Pulmonary artery endothelial cell (primary cell): ENCODE data around the gene GNG7. TPM values are rescaled to one million over a fixed set of nuclear protein-coding genes. Genes with fewer than 3 reads are reported as not detected.
A peak's percentile ranks its signal among the peaks of the same experiment; 100 is the strongest.
"Not testable (repeated sequence)": the region's sequence is repeated elsewhere in the genome, so short reads cannot be mapped to it uniquely, and the experiment has no call there.

Experiments used
- DNase-seq: peaks from one replicate; pipeline ENCODE4 v3.0.0-alpha.2; 2011; ENCODE audit warnings: low read depth, low spot score
- total RNA-seq: library from RNA; depleted of rRNA; stranded (reverse); fragments of >200 nt; gene quantifications from 2 replicates; pipeline ENCODE4 v1.2.3, GENCODE V29; 2014

GNG7 gene
- total RNA-seq, 1 donor from 2014 or later: 0.20 TPM

DNA sequence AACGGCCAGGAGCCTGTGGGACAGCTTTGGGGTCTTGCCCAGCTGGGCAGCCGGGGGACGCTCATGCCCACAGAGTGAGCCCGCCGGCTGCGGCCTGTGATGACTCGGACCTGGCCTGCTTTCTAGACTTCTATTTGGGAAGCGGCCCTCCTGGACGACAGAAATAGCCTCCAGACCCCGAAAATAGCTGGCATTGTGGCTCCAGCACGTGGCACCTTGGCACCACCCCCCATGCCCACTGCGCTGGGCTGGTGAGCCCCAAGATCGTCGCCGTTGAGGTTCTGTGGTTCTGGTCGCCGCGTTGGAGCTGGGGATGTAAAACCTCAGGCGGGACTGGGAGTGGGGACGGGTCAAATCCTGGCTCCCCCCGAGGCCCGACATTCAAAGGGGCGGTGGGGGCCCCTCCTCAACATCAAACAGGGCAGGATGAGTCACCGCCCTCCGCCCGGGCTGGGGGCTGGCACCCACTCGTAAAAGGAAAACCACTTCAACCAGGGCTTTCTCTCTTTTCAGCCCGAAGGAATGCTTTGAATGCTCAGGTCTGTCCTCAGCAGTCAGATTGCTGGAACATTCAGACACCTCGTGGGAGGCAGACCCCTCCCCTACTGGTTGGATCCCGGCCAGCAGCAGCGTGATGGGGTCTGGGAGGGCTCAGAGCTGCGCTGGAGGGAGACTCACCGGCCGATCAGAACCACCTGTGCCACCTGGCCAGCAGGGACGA is 184.5 kb downstream of the GNG7 start:
- no peak for DNase-seq

DNA sequence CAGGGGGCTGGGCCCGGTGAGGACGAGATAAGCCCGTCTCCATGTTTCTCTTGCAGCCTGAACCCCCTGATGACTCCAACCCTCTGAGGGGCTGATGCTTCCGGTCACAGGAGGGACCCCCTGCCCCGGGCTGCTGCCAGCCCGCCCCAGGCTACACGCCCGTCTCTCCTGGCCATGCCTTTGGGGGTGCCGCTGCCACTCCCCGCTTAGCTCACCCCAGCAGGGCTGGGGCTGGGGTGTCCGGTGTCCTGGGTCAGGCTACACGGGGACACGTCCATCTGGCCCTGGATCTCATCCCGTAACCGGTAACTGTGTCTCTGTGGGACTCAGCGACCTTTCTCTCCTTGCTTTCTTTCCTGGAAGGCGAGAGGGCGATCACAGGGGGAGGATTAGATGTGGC is 185.8 kb downstream of the GNG7 start:
- no peak for DNase-seq

DNA sequence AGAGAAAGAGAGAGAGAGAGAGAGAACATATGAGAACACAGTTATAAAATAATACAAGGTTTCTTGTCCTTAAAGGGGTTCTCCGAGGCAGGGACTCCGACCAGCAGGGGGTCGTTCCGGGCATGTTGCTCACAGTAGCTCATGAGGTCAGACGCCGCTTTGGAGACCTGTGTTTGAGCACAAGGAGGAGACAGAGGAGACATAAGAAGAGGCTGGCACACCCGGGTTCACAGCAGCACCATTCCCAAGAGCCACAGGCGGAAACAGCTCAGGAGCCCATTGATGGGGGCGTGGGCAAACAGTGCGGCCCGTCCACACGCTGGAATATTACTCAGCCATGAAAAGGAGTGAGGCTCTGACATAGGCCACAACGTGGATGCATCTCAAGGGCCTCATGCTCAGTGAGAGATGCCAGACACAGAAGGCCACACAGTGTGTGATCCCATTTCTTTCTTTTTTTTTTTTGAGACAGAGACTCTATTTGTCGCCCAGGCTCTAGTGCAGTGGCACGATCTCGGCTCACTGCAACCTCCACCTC is 187.4 kb downstream of the GNG7 start:
- DNase-seq: no peak

DNA sequence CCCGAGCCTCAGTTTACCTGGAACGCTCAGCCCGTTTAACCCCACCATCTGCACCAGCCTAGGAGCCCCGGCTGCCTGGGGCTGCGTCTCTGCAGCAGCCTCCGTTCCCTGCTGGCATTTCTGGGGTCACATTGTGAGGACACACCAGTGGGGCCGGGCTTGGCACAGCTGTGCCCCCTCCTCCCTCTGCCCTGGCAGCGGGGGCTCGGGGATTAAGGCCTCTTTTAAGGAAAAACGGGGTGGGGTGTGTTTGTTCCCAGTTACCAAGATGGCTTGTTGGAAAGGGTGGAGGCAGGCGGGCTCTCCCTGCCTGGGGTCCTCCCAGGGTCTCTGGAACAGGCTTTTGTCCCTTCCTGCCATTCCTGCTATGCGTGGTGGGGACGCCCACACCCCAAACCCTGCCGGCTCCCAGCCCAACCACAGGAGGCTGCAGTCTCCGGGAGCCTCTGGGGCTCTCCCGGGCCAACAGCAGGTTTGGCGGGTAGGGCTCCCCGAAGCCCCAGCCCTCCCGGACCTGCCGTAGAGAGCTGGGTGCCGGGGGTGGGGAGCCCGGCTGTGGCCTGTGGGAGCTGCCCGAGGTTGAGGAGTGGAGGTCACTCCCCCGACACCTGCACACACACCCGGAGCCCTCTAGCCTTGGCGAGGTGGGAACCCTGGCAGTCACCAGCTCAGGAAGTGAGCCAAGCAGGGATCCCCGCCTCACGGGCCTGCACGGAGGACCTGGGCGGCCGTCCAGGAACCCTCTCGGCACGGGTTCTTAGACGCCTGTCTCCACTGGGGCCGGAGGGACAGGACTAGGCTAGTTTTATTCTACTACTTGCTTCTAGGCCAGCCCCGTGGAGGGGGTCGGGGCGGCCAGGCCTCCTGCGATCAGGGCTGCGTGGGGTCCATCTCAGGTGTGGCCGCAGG is 189.7 kb downstream of the GNG7 start:
- no peak for DNase-seq

DNA sequence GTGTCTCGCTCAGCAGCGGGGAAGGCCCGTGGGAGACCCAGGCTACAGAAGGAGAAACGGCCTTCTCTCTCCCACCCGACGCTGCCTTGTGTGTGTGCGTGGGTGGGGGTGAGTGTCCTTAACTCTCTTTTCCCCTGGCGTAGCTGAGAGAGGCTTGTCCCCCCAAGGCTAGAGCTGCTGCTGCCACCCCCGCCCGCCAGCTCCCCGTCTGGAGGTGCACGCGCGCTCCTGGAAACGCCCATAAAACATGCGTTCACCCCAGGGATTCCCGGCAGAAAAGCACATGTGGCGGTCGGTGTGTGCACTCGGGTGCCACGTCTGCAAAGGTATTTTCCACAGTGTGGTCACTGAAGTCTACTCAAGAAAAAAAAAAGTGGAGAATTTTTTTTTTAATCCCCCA is 190.5 kb downstream of the GNG7 start:
- no peak for DNase-seq

DNA sequence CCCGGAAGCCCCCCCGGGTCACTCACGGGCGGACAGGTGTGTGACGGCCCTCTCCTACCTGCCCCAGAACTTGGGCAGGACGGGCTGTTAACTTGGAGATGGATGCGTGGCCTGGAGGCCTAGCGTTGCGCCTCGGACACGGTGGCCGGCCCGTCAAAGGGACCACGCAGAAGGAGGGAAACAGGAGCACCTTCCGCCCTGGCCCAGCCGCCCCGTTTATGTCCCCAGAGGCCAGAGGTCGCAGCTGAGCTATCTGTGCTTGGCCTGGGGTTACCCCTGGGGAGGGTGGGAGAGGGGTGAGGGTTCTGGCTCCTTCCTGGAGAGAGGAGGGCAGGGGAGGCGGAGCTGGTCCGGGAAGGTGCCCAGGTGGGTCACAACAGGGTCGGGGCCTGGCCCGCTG is 190.9 kb downstream of the GNG7 start:
- no peak for DNase-seq

DNA sequence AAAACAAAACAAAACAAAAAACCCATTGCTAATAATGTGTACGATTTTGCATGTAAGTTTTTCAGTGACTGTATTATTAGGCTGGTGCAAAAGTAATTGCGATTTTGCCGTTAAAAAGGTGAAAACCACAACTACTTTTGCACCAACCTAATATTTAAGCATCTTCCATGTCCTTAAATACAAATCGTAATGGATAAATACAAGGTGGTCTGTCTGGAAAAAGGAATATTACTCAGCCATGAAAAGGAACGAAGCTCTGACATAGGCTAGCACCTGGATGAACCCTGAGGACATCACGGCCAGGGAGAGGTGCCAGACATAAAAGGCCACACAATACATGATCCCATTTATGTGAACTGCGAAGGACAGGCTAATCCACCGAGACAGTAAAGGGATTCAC is 193.4 kb downstream of the GNG7 start:
- no peak for DNase-seq

DNA sequence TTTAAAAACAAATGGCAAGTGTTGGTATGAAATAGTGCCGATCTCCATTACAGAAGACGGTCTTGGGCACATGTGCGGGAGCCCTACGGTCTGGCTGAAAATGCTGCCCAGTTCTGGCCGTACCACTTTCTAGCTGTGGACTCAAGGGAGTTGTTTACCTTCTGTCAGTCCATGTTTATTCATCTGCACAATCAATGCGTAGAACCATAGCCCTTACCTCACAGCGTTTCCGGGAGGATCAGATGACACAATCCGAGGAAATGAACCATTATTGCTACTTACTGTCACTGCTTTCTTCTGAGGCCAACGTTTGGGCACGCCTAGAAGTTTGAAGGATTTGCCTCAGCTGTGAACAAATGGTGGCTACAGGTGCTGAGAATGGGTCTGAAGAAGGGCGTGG is 195.4 kb downstream of the GNG7 start:
- DNase-seq: peak; percentile 85

DNA sequence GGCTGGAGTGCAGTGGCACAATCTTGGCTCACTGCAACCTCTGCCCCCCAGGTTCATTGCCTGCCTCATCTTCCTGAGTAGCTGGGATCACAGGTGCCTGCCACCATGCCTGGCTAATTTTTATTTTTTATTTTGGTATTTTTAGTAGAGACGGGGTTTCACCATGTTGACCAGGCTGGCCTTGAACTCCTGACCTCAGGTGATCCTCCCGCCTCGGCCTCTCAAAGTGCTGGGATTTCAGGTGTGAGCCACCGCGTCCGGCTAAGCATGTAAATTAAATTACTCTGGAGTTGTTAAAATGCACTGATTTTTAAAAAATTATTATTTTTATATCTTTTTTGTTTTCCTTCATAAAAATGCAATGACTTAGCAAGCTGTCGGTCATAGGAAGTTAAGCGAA is 195.8 kb downstream of the GNG7 start:
- not testable (repeated sequence) for DNase-seq

DNA sequence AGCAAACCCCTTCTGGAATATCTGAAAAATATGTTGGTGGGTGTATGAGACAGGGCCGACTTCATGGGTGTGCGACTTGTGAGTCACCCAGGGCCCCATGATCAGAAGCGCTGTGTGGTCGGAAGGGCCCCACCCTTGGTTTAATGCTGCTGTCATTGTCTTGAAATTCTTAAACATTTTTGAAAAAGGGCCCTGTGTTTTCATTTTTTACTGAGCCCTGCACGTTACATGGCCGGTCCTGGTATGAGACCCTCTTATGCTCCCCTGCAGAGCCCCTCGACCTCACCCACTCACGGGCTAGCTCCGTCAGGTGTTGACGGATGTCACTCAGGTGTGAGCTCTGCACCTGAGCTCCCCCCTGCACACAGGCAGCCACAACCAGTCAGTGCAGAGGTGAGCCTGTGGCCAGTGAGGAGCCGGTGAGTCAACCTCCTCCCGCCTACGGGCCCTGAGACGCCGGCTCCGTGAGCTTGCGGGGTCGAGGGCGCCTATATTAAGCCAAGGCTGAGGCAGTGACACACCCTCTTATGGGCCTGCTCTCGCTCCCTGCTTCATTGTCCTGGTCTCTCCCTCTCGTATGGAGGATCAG is 198.9 kb downstream of the GNG7 start:
- no peak for DNase-seq

DNA sequence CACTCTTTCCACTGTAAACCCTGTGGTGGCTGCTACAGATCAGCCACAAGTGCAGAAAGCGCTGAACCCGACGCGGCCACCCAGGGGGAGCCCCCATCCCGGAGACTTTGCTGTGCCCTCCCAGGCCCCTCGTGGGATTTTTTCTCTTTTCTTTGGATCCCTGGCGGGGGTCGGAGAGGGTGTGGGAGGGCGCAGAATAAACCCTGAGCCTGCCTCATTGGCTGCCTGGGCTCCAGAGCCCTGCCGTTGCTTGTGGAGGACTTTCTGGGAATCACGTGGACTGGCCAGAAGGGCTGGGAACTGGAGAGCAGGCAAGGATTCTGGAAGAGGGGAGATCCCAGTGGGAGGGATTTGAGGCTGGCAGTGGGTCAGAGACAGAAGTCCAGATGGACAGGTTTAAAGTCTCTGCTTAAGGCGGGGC is 201.6 kb downstream of the GNG7 start:
- DNase-seq: no peak

DNA sequence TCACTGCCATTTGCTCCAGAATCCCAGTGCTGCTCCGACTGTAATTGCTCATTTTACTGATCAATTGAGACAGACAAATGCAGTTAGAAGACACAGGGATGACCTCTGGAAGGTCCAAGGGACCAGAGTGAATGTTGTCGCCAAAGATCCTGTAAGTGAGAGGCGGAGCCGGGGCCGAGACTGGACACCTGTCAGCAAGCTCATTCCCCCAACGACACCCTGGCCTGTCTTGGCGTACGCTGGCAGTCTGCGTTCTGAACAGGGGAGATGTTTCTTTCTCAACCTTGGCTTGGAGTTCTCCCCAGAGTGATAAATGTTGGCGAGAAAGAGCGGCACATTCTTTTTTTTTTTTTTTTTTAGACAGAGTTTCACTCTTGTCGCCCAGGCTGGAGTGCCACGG is 202.3 kb downstream of the GNG7 start:
- DNase-seq: no peak

DNA sequence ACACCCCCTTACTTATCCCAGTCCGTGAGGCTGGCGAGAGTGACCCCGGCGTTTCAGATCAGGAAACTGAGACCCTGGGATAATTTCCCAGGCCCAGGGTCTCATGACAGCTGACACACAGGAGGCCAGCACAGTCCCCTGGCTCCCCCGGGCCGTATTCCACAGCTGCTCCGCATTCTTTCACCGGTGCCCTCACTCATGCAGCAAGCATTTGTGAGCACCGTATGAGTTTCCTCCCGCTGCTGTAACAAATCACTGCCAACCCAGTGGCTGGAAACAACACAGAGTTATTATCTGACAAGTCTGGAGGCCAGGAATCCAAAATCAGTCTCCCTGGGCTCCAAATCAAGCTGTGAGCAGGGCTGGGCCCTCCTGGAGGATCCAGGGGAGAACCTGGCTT is 205.3 kb downstream of the GNG7 start:
- no peak for DNase-seq

DNA sequence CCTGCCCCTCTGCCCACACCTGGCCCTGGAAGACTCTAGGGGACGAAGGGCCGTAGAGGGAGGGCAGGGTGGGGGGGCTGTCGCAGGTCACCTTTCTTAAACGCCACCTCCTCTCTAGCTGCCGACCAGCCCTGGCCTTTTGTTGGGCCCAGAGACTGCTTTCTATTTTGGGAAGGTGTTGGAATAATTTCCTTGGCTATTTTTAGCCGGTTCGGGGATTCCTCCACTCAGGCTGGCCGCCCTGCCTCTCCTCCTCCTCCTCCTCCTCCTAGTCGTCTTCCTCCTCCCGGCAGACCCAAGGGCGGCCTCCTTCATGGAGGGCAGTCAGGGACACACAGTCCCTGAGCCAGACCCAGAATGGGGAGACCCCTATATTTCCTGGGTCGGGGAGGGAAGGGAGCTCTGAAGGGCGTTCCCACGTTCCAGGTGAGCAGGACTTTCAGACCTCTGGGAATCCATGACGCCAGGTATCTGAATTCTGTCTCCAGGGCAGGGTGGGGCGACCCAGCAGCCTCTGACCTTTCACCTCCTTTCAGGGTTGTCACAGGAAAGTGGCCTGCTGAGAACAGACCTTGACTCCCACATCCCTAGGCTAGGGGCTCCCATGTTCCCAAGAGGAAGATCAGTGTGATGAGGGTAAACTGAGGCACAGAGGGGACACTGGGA is 206.7 kb downstream of the GNG7 start:
- DNase-seq: no peak

DNA sequence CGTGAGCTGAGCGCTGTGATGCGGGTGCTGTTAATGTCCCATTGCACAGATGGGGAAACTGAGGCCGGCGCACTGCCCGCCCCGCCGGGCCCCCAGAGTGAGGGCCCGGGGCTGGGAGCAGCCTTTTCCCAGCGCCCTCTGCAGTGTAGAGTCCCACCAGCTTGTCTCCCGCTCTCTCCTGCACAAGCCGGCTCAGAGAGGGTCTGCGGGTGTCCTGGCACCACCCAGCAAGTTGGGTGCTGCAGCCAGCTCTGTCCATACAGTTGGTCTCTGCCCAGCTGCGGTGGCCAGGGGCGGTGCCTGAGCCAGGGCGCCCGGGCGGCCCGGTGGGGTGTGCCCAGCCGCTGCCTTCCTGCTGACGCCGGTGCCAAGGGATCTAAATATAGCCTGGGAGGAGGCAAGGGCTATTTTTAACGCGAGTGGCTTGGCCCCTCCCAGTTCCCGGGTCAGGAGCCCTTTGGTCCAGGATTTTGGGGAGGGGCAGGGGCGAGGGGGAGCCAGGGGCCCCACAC is 207.3 kb downstream of the GNG7 start:
- no peak for DNase-seq

DNA sequence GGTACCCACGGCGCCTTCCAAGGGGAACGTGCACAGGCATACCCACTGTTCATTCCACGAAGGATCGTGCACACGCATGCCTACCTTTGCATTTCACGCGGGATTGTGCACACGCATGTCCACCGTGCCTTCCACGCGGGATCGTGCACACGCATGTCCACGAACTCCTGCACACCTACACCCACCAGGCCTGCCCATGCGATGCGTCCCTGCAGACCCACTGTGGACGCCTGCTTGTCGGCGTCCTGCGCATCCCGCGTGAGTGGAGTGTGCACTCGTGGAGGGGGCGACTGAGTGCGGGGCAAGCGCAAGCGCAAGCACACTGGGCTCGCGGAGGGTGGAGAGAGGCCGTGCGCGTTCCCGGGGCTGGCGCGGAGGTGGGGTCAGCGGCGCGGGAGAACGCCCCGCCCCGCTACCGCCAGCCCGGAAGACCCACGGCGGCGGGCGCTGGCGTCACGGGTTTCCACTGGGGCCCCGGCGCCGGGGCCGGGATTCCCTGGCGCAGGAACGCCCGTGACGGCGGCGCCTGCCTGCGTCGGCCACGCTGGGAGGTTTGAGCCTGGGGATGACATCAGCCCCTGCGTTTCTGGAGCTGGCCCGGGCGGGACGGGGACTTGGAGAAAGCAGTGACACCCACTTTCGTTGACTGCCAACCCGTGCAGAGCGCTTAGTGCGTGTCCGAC is 207.9 kb downstream of the GNG7 start:
- DNase-seq: no peak

DNA sequence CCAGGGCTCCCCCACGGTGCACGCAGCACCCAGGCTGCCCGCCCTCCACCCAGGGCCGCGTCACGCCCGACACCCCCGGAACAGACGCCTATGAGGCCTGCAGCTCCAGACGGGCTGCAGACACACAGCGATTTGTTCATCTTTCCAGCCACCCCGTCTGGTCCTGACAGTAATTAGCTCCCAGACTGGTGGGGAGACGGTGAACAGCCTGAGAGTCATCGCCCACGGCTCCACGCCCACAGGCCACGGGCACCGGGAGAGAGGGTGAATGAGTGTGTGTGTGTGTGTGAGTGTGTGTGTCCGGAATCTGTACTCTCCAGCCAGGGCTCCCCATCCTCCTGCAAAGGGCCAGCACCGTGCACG is 208.4 kb downstream of the GNG7 start:
- no peak for DNase-seq

DNA sequence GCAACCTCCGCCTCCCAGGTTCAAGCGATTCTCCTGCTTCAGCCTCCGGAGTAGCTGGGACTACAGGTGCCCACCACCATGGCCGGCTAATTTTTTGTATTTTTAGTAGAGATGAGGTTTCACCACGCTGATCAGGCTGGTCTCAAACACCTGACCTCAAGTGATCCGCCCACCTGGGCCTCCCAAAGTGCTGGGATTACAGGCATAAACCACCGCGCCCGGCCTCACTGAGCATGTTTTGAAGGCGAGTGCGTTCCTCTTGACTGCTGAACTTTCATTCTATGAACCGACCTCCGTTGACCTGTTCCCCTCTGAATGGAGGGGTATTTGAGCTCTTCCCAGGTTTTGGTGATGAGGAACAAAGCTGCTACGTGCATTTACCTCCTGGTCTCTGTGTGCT is 209.0 kb downstream of the GNG7 start:
- DNase-seq: not testable (repeated sequence)

DNA sequence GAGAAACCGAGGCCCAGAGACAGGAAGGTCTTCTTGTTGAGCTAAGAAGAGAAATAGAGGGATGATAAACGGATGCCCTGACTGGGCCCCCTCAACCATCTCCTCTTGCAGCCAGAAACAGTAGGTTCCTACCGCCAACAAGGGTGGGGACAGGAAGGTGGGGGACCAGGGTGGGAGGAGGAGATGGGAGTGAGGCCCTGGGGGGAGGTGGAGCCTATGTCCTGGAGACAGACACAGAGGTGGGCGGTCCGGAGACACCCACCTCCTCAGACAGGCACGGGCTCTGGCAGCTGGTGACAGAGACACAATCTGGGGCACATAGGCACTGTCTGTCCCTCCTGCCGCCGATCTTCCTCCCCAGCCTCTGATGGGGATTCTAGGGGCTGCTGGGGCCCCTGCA is 209.6 kb downstream of the GNG7 start:
- DNase-seq: no peak

DNA sequence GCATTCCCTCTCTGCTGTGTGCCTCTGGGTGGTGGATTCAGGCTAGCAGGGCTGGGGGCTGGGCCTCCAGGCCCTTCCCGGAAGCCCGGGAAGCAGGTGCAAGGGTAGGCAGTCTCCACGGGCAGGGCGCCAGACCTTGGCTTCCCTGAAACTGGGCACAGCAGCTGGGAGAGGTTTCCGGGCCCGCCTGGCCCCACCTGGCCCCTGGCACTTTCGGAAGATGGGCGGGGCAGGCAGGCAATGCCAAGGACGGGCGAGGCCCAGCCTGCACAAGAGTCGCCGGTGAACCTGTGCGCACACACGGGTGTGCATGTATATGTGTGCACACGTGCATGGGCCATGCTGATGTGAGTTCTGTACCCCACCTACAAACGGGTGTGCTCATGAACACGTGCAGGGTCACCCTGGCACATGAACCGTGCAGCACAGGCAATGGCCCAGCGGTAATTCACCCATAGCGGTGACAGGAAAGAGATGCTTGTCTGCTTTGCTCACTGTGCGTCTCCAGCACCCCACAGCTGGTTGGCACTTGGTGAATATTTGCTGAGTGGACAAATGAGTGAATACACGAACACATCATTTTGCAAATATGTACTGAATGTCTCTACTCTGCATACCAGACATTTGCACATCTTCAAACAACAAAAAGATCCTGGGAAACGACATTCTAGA is 211.2 kb downstream of the GNG7 start:
- no peak for DNase-seq
